Measurements from ENCODE around the gene GPR62. TPM values are rescaled to one million over a fixed set of nuclear protein-coding genes. Genes with fewer than 3 reads are reported as not detected.

The GPR62 gene
- total RNA-seq, 6 experiments from 2014 or later: 0.07 to 0.10 TPM; not detected in 4

GRCh38 chr3:51947215-51947900 is 7.8 kb upstream of the GPR62 start:
- no peaks in the 10 kb centered on the region; the same call in none of the 2 replicates for H3K27me3 Mint-ChIP-seq (ENCODE audit: insufficient read depth)
- no peak for TF ChIP-seq CTCF (IDR thresholded peaks at IDR 0.05)
- H3K36me3 Mint-ChIP-seq (ENCODE audit: low read depth): no peaks in the 10 kb centered on the region
- peaks cover 12% of the 10 kb centered on the region for H3K4me1 Mint-ChIP-seq (ENCODE audit: low read depth)
- H3K4me3 Mint-ChIP-seq: no peak overlapping the region
- H3K9me3 Mint-ChIP-seq: no peaks in the 10 kb centered on the region
- no peak for DNase-seq
- H3K27ac Mint-ChIP-seq: no peak overlapping the region

- H3K4me3 Mint-ChIP-seq: no peak overlapping the region
- no peak for TF ChIP-seq CTCF (IDR thresholded peaks at IDR 0.05)
- no peaks in the 10 kb centered on the region; the same call in none of the 2 replicates for H3K27me3 Mint-ChIP-seq (ENCODE audit: insufficient read depth)
- H3K36me3 Mint-ChIP-seq (ENCODE audit: low read depth): no peaks in the 10 kb centered on the region
- no peak overlapping the region for H3K27ac Mint-ChIP-seq
- peaks cover 9% of the 10 kb centered on the region for H3K4me1 Mint-ChIP-seq (ENCODE audit: low read depth)
- H3K9me3 Mint-ChIP-seq: no peaks in the 10 kb centered on the region
- no peak for DNase-seq
These were observed 7.1 kb upstream of the GPR62 start for GRCh38 chr3:51948016-51948580.

GRCh38 chr3:51949121-51949520 is 6.1 kb upstream of the GPR62 start:
- H3K4me3 Mint-ChIP-seq: no peak overlapping the region
- peaks cover 18% of the 10 kb centered on the region for H3K4me1 Mint-ChIP-seq (ENCODE audit: low read depth)
- no peaks in the 10 kb centered on the region; the same call in none of the 2 replicates for H3K27me3 Mint-ChIP-seq (ENCODE audit: insufficient read depth)
- H3K27ac Mint-ChIP-seq: no peak overlapping the region
- H3K9me3 Mint-ChIP-seq: no peaks in the 10 kb centered on the region
- no peak for TF ChIP-seq CTCF (IDR thresholded peaks at IDR 0.05)
- H3K36me3 Mint-ChIP-seq (ENCODE audit: low read depth): no peaks in the 10 kb centered on the region
- no peak for DNase-seq

- no peak for TF ChIP-seq CTCF (IDR thresholded peaks at IDR 0.05)
- no peaks in the 10 kb centered on the region for H3K36me3 Mint-ChIP-seq (ENCODE audit: low read depth)
- H3K4me1 Mint-ChIP-seq (ENCODE audit: low read depth): peaks cover 20% of the 10 kb centered on the region
- DNase-seq: no peak
- H3K4me3 Mint-ChIP-seq: no peak overlapping the region
- no peak overlapping the region for H3K27ac Mint-ChIP-seq
- no peaks in the 10 kb centered on the region; the same call in none of the 2 replicates for H3K27me3 Mint-ChIP-seq (ENCODE audit: insufficient read depth)
- no peaks in the 10 kb centered on the region for H3K9me3 Mint-ChIP-seq
These were observed 4.3 kb upstream of the GPR62 start for GRCh38 chr3:51950899-51951298.

GRCh38 chr3:51953445-51953844 is 1.7 kb upstream of the GPR62 start:
- Mint-ChIP-seq H3K4me1 (ENCODE audit: low read depth) (peaks cover 20% of the 10 kb centered on the region), H3K9me3 (no peaks in the 10 kb centered on the region), H3K27me3 (ENCODE audit: insufficient read depth) (no peaks in the 10 kb centered on the region; the same call in none of the 2 replicates), H3K36me3 (ENCODE audit: low read depth) (peaks cover 4% of the 10 kb centered on the region; the same call in 1 of the 2 replicates), H3K27ac (peak overlapping the region; percentile 53), H3K4me3 (no peak overlapping the region)
- no peak for TF ChIP-seq CTCF (IDR thresholded peaks at IDR 0.05)
- DNase-seq: peak; percentile 71

Data from HFFc6 (cell line).